IMR-90 (cell line): ENCODE results near the gene IRF5. TPM values are rescaled to one million over a fixed set of nuclear protein-coding genes. Genes with fewer than 3 reads are reported as not detected.

Source experiments
- ATAC-seq: fragments of 200-7000 bp; cut with Tn5 transposase; 2 replicates; pipeline ENCODE4 v1.9.1; 2020; ENCODE audit warnings: low read depth, mild to moderate bottlenecking, moderate library complexity
- BruUV-seq: library from RNA; stranded (reverse); fragments of 400-500 nt; replicated peaks from 2 replicates; lab custom pipeline; 2021; lab: Mats Ljungman, UMichigan
- CTCF ChIA-PET: fragments of 300-600 bp; formaldehyde crosslinking; extraction: SDS; loops from one replicate; lab custom pipeline; 2021; ENCODE audit warnings: antibody characterized with exemption; lab: Yijun Ruan, JAX
- POLR2A ChIA-PET: fragments of 300-600 bp; sonication (Branson Sonifier 250); formaldehyde crosslinking; loops from one replicate; lab custom pipeline; 2022; ENCODE audit warnings: antibody characterized with exemption; ENCODE audit not compliant: unreplicated experiment; lab: Charles Lee
- DNase-seq: peaks from one replicate; pipeline ENCODE4 v3.0.0; 2013
- H2AFZ ChIP-seq: replicated peaks from 2 replicates; pipeline ENCODE3; 2013; ENCODE audit warnings: low read length, mild to moderate bottlenecking; ENCODE audit not compliant: poor library complexity
- H2AK5ac ChIP-seq: 2 replicates; pipeline ENCODE4 v1.6.1; 2013; ENCODE audit warnings: low read depth, low read length, inconsistent platforms
- H2AK9ac ChIP-seq: replicated peaks from 2 replicates; pipeline ENCODE3; 2013; ENCODE audit warnings: mild to moderate bottlenecking, low read depth, low read length, moderate library complexity; ENCODE audit not compliant: poor library complexity
- H2BK120ac ChIP-seq: 2 replicates; pipeline ENCODE4 v1.6.1; 2013; ENCODE audit warnings: low read depth, low read length, inconsistent platforms
- H2BK15ac ChIP-seq: 3 replicates; pipeline ENCODE4 v1.6.1; 2013; ENCODE audit warnings: low read depth, low read length, inconsistent platforms
- H2BK20ac ChIP-seq: 2 replicates; pipeline ENCODE4 v1.6.1; 2013; ENCODE audit warnings: low read depth, mild to moderate bottlenecking, inconsistent platforms, low read length, moderate library complexity
- H2BK5ac ChIP-seq: 2 replicates; pipeline ENCODE4 v1.6.1; 2013; ENCODE audit warnings: mild to moderate bottlenecking, low read depth, low read length, inconsistent platforms; ENCODE audit not compliant: poor library complexity, severe bottlenecking
- H3K14ac ChIP-seq: replicated peaks from 2 replicates; pipeline ENCODE4 v1.6.1; 2013; ENCODE audit warnings: low read depth, low read length, inconsistent platforms
- H3K18ac ChIP-seq: 2 replicates; pipeline ENCODE4 v1.6.1; 2013; ENCODE audit warnings: low read depth, low read length, control low read depth
- H3K23ac ChIP-seq: 2 replicates; pipeline ENCODE4 v1.6.1; 2013; ENCODE audit warnings: low read depth, low read length, inconsistent platforms
- H3K27ac ChIP-seq: 2 replicates; pipeline ENCODE4 v1.5.1; 2013; ENCODE audit warnings: mild to moderate bottlenecking, control low read depth, low read length; ENCODE audit not compliant: insufficient read depth
- H3K27me3 ChIP-seq: 2 replicates; pipeline ENCODE4 v1.6.1; 2013; ENCODE audit warnings: low read length; ENCODE audit not compliant: control insufficient read depth, insufficient read depth
- H3K36me3 ChIP-seq: 2 replicates; pipeline ENCODE4 v1.6.1; 2013; ENCODE audit warnings: low read length, mixed read lengths; ENCODE audit not compliant: control insufficient read depth, insufficient read depth
- H3K4ac ChIP-seq: 2 replicates; pipeline ENCODE4 v1.6.1; 2013; ENCODE audit warnings: low read depth, low read length, inconsistent platforms
- H3K4me1 ChIP-seq: 2 replicates; pipeline ENCODE4 v1.6.1; 2013; ENCODE audit warnings: low read length, mixed read lengths; ENCODE audit not compliant: control insufficient read depth, insufficient read depth
- H3K4me2 ChIP-seq: 2 replicates; pipeline ENCODE4 v1.6.1; 2013; ENCODE audit warnings: low read depth, mild to moderate bottlenecking, control low read depth, low read length, moderate library complexity
- H3K4me3 ChIP-seq: 2 replicates; pipeline ENCODE4 v1.5.1; 2013; ENCODE audit warnings: low read depth, mild to moderate bottlenecking, control low read depth, low read length, moderate library complexity; ENCODE audit not compliant: insufficient read depth
- H3K56ac ChIP-seq: 2 replicates; pipeline ENCODE4 v1.6.1; 2013; ENCODE audit warnings: low read length, inconsistent platforms; ENCODE audit not compliant: insufficient read depth; ENCODE audit errors: extremely low read depth
- H3K79me1 ChIP-seq, 2 experiments: 2 replicates each; pipeline ENCODE4 v1.6.1; 2013; ENCODE audit warnings: low read length in 2 of 2, inconsistent platforms in 1 of 2, low read depth in 1 of 2
- H3K9ac ChIP-seq: 2 replicates; pipeline ENCODE4 v1.6.1; 2013; ENCODE audit warnings: low read depth, low read length, control low read depth
- H3K9me1 ChIP-seq: 2 replicates; pipeline ENCODE4 v1.6.1; 2013; ENCODE audit warnings: low read length, inconsistent platforms; ENCODE audit not compliant: insufficient read depth
- H3K9me3 ChIP-seq: 2 replicates; pipeline ENCODE4 v1.6.1; 2013; ENCODE audit warnings: low read length; ENCODE audit not compliant: control insufficient read depth, insufficient read depth
- H4K20me1 ChIP-seq: 2 replicates; pipeline ENCODE4 v1.6.1; 2013; ENCODE audit warnings: low read length, inconsistent platforms; ENCODE audit not compliant: insufficient read depth
- H4K5ac ChIP-seq: 2 replicates; pipeline ENCODE4 v1.6.1; 2013; ENCODE audit warnings: mild to moderate bottlenecking, low read depth, low read length, control low read depth
- H4K8ac ChIP-seq, 2 experiments: 2 replicates each; pipeline ENCODE4 v1.6.1; 2013; ENCODE audit warnings: low read depth in 2 of 2, low read length in 2 of 2, control low read depth in 1 of 2, inconsistent platforms in 1 of 2
- H4K91ac ChIP-seq: 2 replicates; pipeline ENCODE4 v1.6.1; 2013; ENCODE audit warnings: low read depth, low read length, inconsistent platforms; ENCODE audit not compliant: insufficient read depth
- MAFK ChIP-seq: IDR thresholded peaks from 2 replicates; pipeline ENCODE4 v1.6.1; 2012; ENCODE audit warnings: low read depth, low read length, improper control_type of control experiment
- WGBS, 2 experiments: methylation state at CpG; one replicate each; pipeline versions ENCODE4 v1.1.5 to v1.1.7; 2013; ENCODE audit warnings: missing lambda C conversion rate in 2 of 2; ENCODE audit not compliant: insufficient read length in 1 of 2; ENCODE audit errors: extremely low coverage in 2 of 2; 5-methylcytosine and 5-hydroxymethylcytosine counted together
- dilution Hi-C: fragments of 300-500 bp; cut with HindIII; formaldehyde crosslinking; loops from one replicate; pipeline ENCODE4 v1.14.3; 2018; ENCODE audit warnings: low sequenced_read_pairs; ENCODE audit not compliant: unreplicated experiment
- in situ Hi-C: fragments of 300-500 bp; cut with MboI; formaldehyde crosslinking; loops from 3 replicates; pipeline ENCODE4 v1.14.3; 2019; ENCODE audit warnings: low sequenced_read_pairs, inconsistent platforms, mixed read lengths
- intact Hi-C: fragments of 100-400 bp; cut with micrococcal nuclease; formaldehyde crosslinking; loops from 2 replicates; pipeline ENCODE4 v1.10.0; 2022
- polyA plus RNA-seq, 3 experiments: library from polyadenylated mRNA; depleted of rRNA; stranded (reverse); fragments of >200 nt; gene quantifications; 2 replicates each; pipeline ENCODE4 v1.2.3, GENCODE V29; 2012; ENCODE audit warnings: low replicate concordance in 1 of 3
- total RNA-seq: library from RNA; depleted of rRNA; stranded (reverse); fragments of >200 nt; gene quantifications from 2 replicates; pipeline ENCODE4 v1.2.3, GENCODE V29; 2012

IRF5 gene
- total and polyA plus RNA-seq, 2 of the 4 experiments (the other 2 are of a cell fraction) = 0.14 to 0.18 TPM

DNA sequence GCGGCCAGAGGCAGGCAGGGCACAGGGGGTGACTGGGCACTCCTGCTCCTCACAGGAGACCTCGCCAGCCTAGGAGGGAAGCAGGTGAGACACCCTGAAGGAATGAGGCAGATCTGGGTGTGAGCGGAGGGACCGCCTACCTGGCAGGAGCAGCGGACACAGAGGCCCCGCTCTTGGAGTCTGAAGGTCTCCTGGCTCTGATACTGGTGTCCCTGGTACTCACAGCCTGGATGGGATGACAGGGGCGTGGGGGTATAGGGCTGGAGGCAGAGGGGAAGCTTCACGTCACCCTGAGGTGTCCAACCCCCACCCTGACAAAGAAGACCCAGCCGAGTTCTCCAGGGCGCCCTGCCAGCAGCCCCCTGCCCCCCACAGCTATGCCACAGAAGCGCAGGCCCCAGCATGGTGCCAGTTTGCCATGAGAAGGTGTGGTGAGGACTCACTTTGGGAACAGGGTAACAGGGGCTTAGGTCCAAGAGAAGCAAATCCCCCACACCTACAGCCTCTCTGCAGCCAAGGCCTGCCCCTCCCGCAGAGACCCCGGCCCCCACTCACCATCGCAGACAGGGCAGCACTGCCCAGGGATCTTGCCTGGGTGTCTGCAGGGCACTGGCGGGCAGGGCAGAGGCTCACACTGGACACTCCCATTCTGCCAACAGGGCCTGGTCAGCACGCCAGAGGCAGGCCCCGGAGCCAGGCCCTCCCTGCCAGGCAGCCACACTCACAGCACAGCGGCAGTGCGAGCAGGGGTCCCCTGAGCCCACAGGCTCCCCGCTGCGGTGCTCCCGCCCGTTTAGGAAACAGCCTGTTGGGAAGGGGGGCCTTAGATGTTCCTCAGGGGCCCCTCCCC is 44.3 kb upstream of the IRF5 start:
- Histone ChIP-seq H2AK9ac (no peak overlapping the region), H4K91ac (no peak overlapping the region), H2AK5ac (no peak overlapping the region), H3K27ac (no peak overlapping the region), H3K36me3 (no peaks in the 10 kb centered on the region), H3K23ac (no peak overlapping the region), H3K27me3 (peaks cover 17% of the 10 kb centered on the region), H2BK20ac (no peak overlapping the region), H3K9ac (no peak overlapping the region), H3K18ac (no peak overlapping the region), H3K9me1 (no peaks in the 10 kb centered on the region), H2BK5ac (no peak overlapping the region), H3K14ac (no peak overlapping the region), H4K5ac (no peak overlapping the region), H2AFZ (no peak overlapping the region), H3K79me1 (no peaks in the 10 kb centered on the region), H4K20me1 (no peaks in the 10 kb centered on the region), H2BK120ac (no peak overlapping the region), H3K56ac (no peak overlapping the region), H3K9me3 (no peaks in the 10 kb centered on the region), H3K4me2 (no peak overlapping the region), H3K4me1 (peaks cover 3% of the 10 kb centered on the region; the same call in 1 of the 2 replicates), H4K8ac (no peak overlapping the region), H3K4me3 (no peak overlapping the region), H3K4ac (no peak overlapping the region), H2BK15ac (no peak overlapping the region)
- in situ Hi-C loops = loop anchor here (25.0 kb wide), 1 partner anchor 431 kb away; the partner anchor contains the start of gene HILPDA
- ATAC-seq (no peak), DNase-seq (no peak)
- dilution Hi-C loops = no loop called here
- ChIA-PET CTCF (no interaction called here), POLR2A (no interaction called here)
- WGBS, 2 experiments = 78% methylated on average over 4 of the region's 23 CpGs; no CpG with 5 or more reads in 1 of the 2 experiments
- intact Hi-C loops = no loop called here
- TF ChIP-seq MAFK = no peak
- BruUV-seq = no TSS peak
